ENCODE measurements around the gene LCN15.

The LCN15 gene

DNA sequence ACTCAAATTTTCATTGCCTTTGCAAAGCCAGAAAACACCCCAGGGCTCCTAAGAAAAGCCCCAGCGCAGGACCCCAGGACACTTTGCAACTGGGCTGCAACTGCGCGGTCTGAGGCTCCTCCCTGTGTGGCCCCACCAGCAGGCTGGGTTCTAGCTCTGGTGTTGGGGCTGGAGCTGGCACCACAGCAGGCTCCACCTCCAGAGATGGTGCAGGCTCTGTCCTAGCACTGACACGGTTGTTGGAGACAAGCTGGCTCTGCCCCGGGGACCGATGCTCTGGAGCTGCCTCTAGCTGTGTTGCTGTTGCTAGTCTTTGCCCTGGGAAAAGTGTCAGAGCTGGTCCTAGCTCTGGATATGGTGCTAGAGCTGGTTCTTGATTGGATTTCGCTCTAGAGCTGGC is 35.2 kb downstream of the LCN15 start:
- H3K4me3 ChIP-seq (replicated peaks; ENCODE audit: low read depth, low read length) = peak overlapping the region; percentile 97
- no peak for DNase-seq (ENCODE audit: extremely low read depth, low read depth)
- TF ChIP-seq, protein P1, sequence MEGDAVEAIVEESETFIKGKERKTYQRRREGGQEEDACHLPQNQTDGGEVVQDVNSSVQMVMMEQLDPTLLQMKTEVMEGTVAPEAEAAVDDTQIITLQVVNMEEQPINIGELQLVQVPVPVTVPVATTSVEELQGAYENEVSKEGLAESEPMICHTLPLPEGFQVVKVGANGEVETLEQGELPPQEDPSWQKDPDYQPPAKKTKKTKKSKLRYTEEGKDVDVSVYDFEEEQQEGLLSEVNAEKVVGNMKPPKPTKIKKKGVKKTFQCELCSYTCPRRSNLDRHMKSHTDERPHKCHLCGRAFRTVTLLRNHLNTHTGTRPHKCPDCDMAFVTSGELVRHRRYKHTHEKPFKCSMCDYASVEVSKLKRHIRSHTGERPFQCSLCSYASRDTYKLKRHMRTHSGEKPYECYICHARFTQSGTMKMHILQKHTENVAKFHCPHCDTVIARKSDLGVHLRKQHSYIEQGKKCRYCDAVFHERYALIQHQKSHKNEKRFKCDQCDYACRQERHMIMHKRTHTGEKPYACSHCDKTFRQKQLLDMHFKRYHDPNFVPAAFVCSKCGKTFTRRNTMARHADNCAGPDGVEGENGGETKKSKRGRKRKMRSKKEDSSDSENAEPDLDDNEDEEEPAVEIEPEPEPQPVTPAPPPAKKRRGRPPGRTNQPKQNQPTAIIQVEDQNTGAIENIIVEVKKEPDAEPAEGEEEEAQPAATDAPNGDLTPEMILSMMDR (IDR thresholded peaks at IDR 0.05; ENCODE audit: low read depth, low read length, missing control alignments) = no peak

DNA sequence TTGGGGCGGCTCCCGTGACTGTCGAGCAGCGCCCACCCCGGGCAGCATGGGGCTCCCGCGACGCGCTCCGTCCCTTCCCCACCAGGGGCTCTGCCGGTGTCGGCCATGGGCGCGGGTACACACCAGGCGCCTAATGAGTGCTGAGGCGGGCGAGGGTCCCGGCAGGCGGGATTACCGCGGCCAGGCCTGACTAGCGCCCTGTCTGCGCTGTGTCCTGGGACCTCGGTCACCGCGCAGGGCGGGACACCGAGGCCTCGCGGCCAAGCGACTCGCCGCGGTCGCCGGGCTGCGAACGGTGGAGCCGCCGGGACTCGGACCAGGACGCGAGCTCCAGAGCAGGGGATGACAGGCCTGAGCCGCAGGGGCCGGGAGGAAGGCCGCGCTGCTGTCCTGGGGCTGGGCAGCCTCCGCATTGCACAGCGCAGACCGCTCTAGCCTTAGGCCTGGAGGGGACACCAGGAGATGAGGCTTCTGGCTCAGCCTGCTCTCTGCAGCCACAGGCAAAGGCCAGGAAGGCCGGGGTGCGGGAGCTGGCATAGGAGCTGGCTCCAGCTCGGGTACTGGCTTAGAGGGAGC is 35.7 kb downstream of the LCN15 start:
- H3K4me3 ChIP-seq (replicated peaks; ENCODE audit: low read depth, low read length) = peak overlapping the region; percentile 97
- no peak for DNase-seq (ENCODE audit: extremely low read depth, low read depth)
- TF ChIP-seq, protein P1 (IDR thresholded peaks at IDR 0.05; ENCODE audit: low read depth, low read length, missing control alignments) = no peak

DNA sequence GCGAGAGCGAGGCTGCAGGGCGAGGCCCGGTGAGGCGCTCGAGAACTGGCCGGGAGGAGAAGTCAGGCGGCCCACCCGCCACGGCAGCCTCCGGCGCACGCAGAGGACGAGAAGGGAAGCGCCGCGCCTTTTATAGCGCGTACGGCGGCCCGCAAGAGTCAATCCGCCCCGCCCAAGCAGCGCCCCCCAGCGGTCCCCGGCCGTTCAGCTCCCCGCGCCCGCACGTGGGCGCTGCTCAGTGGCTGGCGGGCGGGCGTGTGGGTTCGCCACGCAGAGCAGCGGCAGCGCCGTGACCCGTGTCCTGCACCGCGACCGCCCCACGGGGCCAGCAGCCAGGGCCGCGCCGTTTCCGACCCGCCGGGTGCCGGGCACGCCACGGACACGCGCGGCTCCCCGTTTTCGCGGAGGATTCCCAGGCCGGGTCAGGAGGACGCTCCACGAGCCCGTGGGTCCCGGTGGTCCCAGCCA is 36.2 kb downstream of the LCN15 start:
- H3K4me3 ChIP-seq (replicated peaks; ENCODE audit: low read depth, low read length) = peak overlapping the region; percentile 97
- DNase-seq (ENCODE audit: extremely low read depth, low read depth) = no peak
- TF ChIP-seq, protein P1 (IDR thresholded peaks at IDR 0.05; ENCODE audit: low read depth, low read length, missing control alignments) = peak; percentile 74

DNA sequence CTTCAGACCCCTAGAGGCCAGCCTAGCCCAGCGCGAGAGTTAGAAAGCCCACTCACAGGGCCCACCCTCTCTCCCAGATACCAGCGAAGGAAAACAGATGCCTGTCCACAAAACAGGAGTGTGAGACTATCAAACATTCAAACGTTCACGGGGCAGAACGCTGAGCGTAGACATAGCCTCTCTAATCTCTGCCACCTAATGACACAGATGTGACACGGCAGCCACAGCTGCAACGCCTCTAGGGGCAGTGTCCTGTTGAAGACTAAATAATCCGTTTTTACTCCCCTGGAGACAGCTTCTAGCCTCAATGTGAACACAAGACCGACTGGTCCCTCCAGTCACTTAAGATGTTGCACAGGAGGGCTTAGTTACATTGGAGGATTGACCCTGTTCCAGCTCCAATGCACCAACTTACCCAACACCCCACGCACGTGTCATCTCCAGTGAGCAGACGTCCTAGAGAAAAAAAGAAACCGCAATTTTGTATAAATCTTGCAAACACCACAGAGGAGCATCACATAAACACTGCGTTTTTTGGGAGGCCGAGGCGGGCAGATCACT is 37.6 kb downstream of the LCN15 start:
- TF ChIP-seq, protein P1 (IDR thresholded peaks at IDR 0.05; ENCODE audit: low read depth, low read length, missing control alignments) = peak; percentile 38
- H3K4me3 ChIP-seq (replicated peaks; ENCODE audit: low read depth, low read length) = peak overlapping the region; percentile 97
- no peak for DNase-seq (ENCODE audit: extremely low read depth, low read depth)

DNA sequence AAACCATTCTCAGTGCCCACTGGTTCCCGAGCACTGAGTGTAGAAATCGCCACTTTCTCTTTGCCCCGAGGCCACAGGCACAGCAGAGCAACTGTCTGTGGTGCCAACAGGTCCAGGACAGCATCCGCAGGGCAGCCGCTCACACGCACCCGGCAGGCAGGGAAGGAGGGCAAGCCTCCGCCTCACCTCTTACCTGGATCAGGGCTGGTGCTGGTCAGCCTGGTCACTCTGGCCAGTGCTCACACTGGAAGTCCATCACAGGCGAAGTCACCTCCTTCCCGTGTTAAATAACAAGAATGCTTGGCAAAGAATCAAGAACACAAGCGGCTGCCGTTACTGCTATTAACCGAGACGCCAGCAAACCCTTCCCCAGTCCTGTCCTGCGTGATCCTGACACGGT is 38.2 kb downstream of the LCN15 start:
- peak overlapping the region; percentile 97 for H3K4me3 ChIP-seq (replicated peaks; ENCODE audit: low read depth, low read length)

DNA sequence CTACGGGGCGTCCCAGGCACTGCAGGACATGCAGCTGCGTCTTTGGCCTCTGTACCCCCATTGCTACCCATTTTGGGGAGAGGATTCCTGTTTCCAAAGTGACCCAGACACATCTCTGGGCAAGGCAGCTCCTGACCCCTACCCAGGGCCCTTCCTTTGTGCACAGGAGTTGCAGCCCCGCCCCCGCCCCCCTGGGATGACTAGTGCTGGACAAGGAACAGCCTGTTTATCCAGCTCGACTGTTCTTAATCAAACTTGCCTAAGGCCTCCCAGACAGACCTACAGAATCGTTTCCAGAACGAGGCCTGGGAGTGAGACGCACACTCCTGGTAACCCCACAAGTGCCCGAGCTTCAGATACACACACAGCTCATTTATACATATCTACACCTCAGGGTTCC is 38.7 kb downstream of the LCN15 start:
- peak overlapping the region; percentile 97 for H3K4me3 ChIP-seq (replicated peaks; ENCODE audit: low read depth, low read length)
- TF ChIP-seq, protein P1 (IDR thresholded peaks at IDR 0.05; ENCODE audit: low read depth, low read length, missing control alignments) = no peak
- no peak for DNase-seq (ENCODE audit: extremely low read depth, low read depth)

More for the DNA sequence above, 38.2 kb downstream of the LCN15 start:
- TF ChIP-seq, protein P1 (IDR thresholded peaks at IDR 0.05; ENCODE audit: low read depth, low read length, missing control alignments) = no peak
- no peak for DNase-seq (ENCODE audit: extremely low read depth, low read depth)

Measured in HFF-Myc (cell line).